ENCODE data around the gene PNMA6A. TPM values are rescaled to one million over a fixed set of nuclear protein-coding genes. Genes with fewer than 3 reads are reported as not detected.
A peak's percentile ranks its signal among the peaks of the same experiment; 100 is the strongest.
"Not testable (repeated sequence)": the region's sequence is repeated elsewhere in the genome, so short reads cannot be mapped to it uniquely, and the experiment has no call there.

Gene PNMA6A
- 0.18 and 0.28 TPM in 2 replicates for total RNA-seq (2012; rRNA removed)
- 0.21 and 0.37 TPM in 2 replicates for polyA plus RNA-seq (2012; rRNA removed)
- 0.44 and 0.52 TPM in 2 replicates for polyA plus RNA-seq (2012; cell fraction: cytosol; rRNA removed)
- polyA plus RNA-seq (2012; cell fraction: nucleus; rRNA removed; ENCODE audit: low replicate concordance), result 0.66 and 1.0 TPM in 2 replicates
- percentile 12 among the genes with signal in this experiment for Bru-seq, nascent RNA
- BruChase-seq, experiment 1, labeled RNA remaining after a 6-hour chase, result percentile 15 among the genes with signal in this experiment
- percentile 25 among the genes with signal in this experiment for BruChase-seq, experiment 2, labeled RNA remaining after a 2-hour chase
- long read RNA-seq, result 0 reads

DNA sequence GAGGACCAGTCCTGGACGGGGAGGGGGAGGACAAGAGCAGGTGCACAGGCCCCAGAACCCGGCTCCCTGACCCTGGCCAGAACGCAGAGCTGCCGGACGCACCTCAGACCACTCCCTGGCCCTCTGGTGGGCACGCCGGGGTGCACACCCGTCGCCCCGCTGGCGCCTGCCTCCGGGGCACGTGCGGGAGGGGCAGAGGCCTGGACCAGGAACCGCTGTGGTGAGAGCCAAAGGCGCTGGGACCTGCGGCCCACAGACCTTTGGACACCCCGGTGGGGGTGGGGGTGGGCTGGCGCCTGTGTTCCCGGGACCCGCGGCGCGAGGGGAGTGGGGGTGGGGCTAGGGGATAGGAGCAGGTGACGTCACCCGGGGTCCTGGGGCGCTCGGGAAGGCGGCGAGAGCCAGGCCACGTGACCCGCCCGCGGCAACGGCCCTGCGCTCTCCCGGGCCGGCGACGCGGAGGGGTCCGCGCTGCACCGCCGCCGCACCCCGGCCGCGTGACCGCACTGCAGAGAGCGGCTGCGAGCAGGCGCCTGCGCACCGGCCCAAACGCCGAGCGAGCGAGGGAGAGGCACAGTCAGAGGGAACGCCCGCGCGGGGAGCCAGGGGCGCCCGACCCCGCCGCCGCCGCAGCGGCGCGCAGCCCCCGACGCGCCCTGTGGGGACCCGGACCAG lies at the start of gene PNMA6A:
PNMA6A (plus strand) TSS at position 546 of the 675 bp plus-strand sequence. CDS start 609 bp downstream, outside the sequence.
- H3K4me2 ChIP-seq (ENCODE audit: low read depth, low read length); H2BK20ac ChIP-seq (ENCODE audit: low read depth, low read length); H3K14ac ChIP-seq (replicated peaks; ENCODE audit: low read depth, low read length); H3K36me3 ChIP-seq (ENCODE audit: control insufficient read depth, insufficient read depth, low read length); H3K9ac ChIP-seq (ENCODE audit: low read depth, low read length); H3K18ac ChIP-seq (ENCODE audit: low read depth, low read length); DNase-seq; H3K56ac ChIP-seq (ENCODE audit: extremely low read depth, insufficient read depth, low read length); H4K8ac ChIP-seq (ENCODE audit: low read depth in 2 of 2, low read length in 2 of 2); H2AFZ ChIP-seq (replicated peaks; ENCODE audit: low read length, poor library complexity); H3K4me1 ChIP-seq (ENCODE audit: control insufficient read depth, insufficient read depth, low read length); H2BK120ac ChIP-seq (ENCODE audit: low read depth, low read length); H3K79me1 ChIP-seq (ENCODE audit: low read depth in 1 of 2, low read length in 2 of 2); intact Hi-C loops (cut with micrococcal nuclease); H3K23ac ChIP-seq (ENCODE audit: low read depth, low read length); in situ Hi-C loops (cut with MboI; ENCODE audit: low sequenced_read_pairs); H3K4me3 ChIP-seq (ENCODE audit: insufficient read depth, low read depth, low read length); CTCF ChIA-PET; H3K27me3 ChIP-seq (ENCODE audit: control insufficient read depth, insufficient read depth, low read length); POLR2A ChIA-PET (ENCODE audit: unreplicated experiment); H3K9me1 ChIP-seq (ENCODE audit: insufficient read depth, low read length); H4K5ac ChIP-seq (ENCODE audit: low read depth, low read length); H2BK5ac ChIP-seq (ENCODE audit: low read depth, low read length, poor library complexity, severe bottlenecking); H3K9me3 ChIP-seq (ENCODE audit: control insufficient read depth, insufficient read depth, low read length); H4K91ac ChIP-seq (ENCODE audit: insufficient read depth, low read depth, low read length); H2AK9ac ChIP-seq (replicated peaks; ENCODE audit: low read depth, low read length, poor library complexity); dilution Hi-C loops (cut with HindIII; ENCODE audit: low sequenced_read_pairs, unreplicated experiment); BruUV-seq (replicated peaks); H2AK5ac ChIP-seq (ENCODE audit: low read depth, low read length); H4K20me1 ChIP-seq (ENCODE audit: insufficient read depth, low read length); H2BK15ac ChIP-seq (ENCODE audit: low read depth, low read length); H3K4ac ChIP-seq (ENCODE audit: low read depth, low read length); H3K27ac ChIP-seq (ENCODE audit: insufficient read depth, low read length): not testable (repeated sequence)
- no CpG with 5 or more reads among the region's 76 CpGs for WGBS, 2 experiments (ENCODE audit: extremely low coverage in 2 of 2, insufficient read length in 1 of 2)
- ATAC-seq (ENCODE audit: low read depth), result peak; percentile 92

DNA sequence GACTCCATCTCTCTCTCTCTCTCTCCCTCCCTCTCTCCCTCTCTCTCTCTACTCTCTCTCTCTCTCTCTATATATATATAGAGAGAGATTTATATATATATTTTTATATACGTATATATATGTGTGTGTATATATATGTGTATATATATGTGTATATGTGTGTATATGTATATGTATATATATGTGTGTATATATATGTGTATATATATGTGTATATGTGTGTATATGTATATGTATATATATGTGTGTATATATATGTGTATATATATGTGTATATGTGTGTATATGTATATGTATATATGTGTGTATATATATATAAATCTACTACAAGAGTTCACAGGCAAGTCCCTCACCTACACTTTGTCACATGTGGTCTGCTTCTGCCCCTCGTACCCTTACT lies 45.8 kb upstream of the PNMA6A start:
- dilution Hi-C loops (cut with HindIII; ENCODE audit: low sequenced_read_pairs, unreplicated experiment); CTCF ChIA-PET: not testable (repeated sequence)

More for the DNA sequence above, 45.8 kb upstream of the PNMA6A start:
- H3K14ac ChIP-seq (replicated peaks; ENCODE audit: low read depth, low read length); H2BK20ac ChIP-seq (ENCODE audit: low read depth, low read length); H3K4me1 ChIP-seq (ENCODE audit: control insufficient read depth, insufficient read depth, low read length); H3K36me3 ChIP-seq (ENCODE audit: control insufficient read depth, insufficient read depth, low read length); H3K56ac ChIP-seq (ENCODE audit: extremely low read depth, insufficient read depth, low read length); H4K8ac ChIP-seq (ENCODE audit: low read depth in 2 of 2, low read length in 2 of 2); H3K9me1 ChIP-seq (ENCODE audit: insufficient read depth, low read length); H3K4ac ChIP-seq (ENCODE audit: low read depth, low read length); H2AK9ac ChIP-seq (replicated peaks; ENCODE audit: low read depth, low read length, poor library complexity); H3K4me2 ChIP-seq (ENCODE audit: low read depth, low read length); H4K20me1 ChIP-seq (ENCODE audit: insufficient read depth, low read length); H4K91ac ChIP-seq (ENCODE audit: insufficient read depth, low read depth, low read length); H4K5ac ChIP-seq (ENCODE audit: low read depth, low read length); H2BK120ac ChIP-seq (ENCODE audit: low read depth, low read length); ATAC-seq (ENCODE audit: low read depth); H3K9ac ChIP-seq (ENCODE audit: low read depth, low read length); BruUV-seq (replicated peaks); POLR2A ChIA-PET (ENCODE audit: unreplicated experiment); H3K79me1 ChIP-seq (ENCODE audit: low read depth in 1 of 2, low read length in 2 of 2); H2BK15ac ChIP-seq (ENCODE audit: low read depth, low read length); H2BK5ac ChIP-seq (ENCODE audit: low read depth, low read length, poor library complexity, severe bottlenecking); H3K27me3 ChIP-seq (ENCODE audit: control insufficient read depth, insufficient read depth, low read length); H2AK5ac ChIP-seq (ENCODE audit: low read depth, low read length); H2AFZ ChIP-seq (replicated peaks; ENCODE audit: low read length, poor library complexity); H3K23ac ChIP-seq (ENCODE audit: low read depth, low read length); H3K27ac ChIP-seq (ENCODE audit: insufficient read depth, low read length); H3K4me3 ChIP-seq (ENCODE audit: insufficient read depth, low read depth, low read length); intact Hi-C loops (cut with micrococcal nuclease); H3K9me3 ChIP-seq (ENCODE audit: control insufficient read depth, insufficient read depth, low read length); H3K18ac ChIP-seq (ENCODE audit: low read depth, low read length); DNase-seq: not testable (repeated sequence)
- in situ Hi-C loops (cut with MboI; ENCODE audit: low sequenced_read_pairs), result loop anchor here (25.0 kb wide), 1 partner anchor 436 kb away; the partner anchor contains the start of gene HAUS7
- no CpG with 5 or more reads among the region's 2 CpGs for WGBS, 2 experiments (ENCODE audit: extremely low coverage in 2 of 2, insufficient read length in 1 of 2)
